ENCODE results near the gene TBCE. TPM values are rescaled to one million over a fixed set of nuclear protein-coding genes. Genes with fewer than 3 reads are reported as not detected.
A peak's percentile ranks its signal among the peaks of the same experiment; 100 is the strongest.
"Not testable (repeated sequence)": the region's sequence is repeated elsewhere in the genome, so short reads cannot be mapped to it uniquely, and the experiment has no call there.

The TBCE gene
- total RNA-seq, 1 donor from 2014 or later = 17.9 TPM

GRCh38 chr1:235357485-235358373 is 9.5 kb upstream of the TBCE start:
- no peak for ATAC-seq

DNA sequence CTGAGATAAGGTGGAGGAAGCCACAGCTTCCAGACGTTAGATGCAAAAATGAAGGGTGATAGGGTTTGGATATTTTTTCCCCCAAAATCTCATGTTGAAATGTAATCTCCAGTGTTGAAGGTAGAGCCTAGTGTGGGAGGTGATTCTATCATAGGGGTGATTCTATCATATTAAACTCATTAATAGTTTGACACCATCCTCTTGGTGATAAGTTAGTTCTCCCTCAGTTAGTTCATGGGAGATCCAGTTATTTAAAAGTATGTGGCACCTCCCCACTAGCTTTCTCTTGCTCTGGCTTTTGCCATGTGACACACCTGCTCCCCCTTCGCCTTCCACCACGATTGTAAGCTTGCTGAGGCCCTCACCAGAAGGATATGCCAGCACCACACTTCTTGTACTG is 8.3 kb upstream of the TBCE start:
- ATAC-seq = no peak

- ATAC-seq = not testable (repeated sequence)
Measured at GRCh38 chr1:235364189-235364588, 3.0 kb upstream of the TBCE start.

- ATAC-seq = no peak
Measured at GRCh38 chr1:235366286-235366685, 941 bp upstream of the TBCE start.

DNA sequence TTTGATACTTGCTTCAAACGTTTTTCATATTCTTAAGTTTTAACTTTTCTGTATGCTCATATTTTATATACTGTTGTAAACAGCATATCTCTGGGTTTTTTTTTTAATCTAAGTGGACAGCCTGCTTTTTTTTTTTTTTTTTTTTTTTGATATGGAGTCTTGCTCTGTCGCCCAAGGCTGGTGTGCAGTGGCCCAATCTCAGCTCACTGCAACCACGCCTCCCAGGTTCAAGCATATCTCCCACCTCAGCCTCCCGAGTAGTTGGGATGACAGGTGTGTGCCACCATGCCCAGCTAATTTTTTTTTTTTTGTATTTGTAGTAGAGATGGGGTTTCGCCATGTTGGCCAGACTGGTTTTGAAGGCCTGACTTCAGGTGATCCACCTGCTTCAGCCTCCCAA is 1.2 kb downstream of the TBCE start:
- ATAC-seq = no peak

DNA sequence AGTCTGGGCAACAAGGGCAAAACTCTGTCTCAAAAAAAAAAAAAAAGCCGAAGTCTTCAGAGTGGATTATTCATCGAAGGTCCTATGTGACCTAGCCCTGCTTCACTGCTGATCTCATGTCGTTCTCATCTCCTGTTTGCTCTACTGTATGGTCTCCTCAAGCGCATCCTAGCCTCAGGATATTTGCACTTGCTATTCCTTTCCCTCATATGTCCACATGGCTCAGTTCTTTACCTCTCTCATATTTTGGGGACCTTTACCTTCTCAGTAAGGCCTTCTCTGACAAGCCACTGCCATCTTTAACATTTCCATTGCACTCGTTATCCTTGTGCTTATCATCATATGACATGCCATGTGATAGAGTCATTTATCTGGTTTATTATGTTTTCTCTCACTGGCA is 2.6 kb downstream of the TBCE start:
- no peak for ATAC-seq

- no peak for ATAC-seq
Measured at GRCh38 chr1:235375919-235376605, 8.8 kb downstream of the TBCE start.

- not testable (repeated sequence) for ATAC-seq
Measured at GRCh38 chr1:235378134-235378735, 11.0 kb downstream of the TBCE start.

DNA sequence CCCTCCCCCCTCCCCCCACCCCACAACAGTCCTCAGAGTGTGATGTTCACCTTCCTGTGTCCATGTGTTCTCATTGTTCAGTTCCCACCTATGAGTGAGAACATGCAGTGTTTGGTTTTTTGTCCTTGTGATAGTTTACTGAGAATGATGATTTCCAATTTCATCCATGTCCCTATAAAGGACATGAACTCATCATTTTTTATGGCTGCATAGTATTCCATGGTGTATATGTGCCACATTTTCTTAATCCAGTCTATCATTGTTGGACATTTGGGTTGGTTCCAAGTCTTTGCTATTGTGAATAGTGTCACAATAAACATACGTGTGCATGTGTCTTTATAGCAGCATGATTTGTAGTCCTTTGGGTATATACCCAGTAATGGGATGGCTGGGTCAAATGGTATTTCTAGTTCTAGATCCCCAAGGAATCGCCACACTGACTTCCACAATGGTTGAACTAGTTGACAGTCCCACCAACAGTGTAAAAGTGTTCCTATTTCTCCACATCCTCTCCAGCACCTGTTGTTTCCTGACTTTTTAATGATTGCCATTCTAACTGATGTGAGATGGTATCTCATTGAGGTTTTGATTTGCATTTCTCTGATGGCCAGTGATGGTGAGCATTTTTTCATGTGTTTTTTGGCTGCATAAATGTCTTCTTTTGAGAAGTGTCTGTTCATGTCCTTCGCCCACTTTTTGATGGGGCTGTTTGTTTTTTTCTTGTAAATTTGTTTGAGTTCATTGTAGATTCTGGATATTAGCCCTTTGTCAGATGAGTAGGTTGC is 14.9 kb downstream of the TBCE start:
- ATAC-seq = not testable (repeated sequence)

DNA sequence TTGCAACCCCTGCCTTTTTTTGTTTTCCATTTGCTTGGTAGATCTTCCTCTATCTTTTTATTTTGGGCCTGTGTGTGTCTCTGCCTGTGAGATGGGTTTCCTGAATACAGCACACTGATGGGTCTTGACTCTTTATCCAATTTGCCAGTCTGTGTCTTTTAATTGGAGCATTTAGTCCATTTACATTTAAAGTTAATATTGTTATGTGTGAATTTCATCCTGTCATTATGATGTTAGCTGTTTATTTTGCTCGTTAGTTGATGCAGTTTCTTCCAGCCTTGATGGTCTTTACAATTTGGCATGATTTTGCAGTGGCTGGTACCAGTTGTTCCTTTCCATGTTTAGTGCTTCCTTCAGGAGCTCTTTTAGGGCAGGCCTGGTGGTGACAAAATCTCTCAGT is 18.4 kb downstream of the TBCE start:
- not testable (repeated sequence) for ATAC-seq

- ATAC-seq = no peak
Measured at GRCh38 chr1:235391874-235392273, 24.6 kb downstream of the TBCE start.

DNA sequence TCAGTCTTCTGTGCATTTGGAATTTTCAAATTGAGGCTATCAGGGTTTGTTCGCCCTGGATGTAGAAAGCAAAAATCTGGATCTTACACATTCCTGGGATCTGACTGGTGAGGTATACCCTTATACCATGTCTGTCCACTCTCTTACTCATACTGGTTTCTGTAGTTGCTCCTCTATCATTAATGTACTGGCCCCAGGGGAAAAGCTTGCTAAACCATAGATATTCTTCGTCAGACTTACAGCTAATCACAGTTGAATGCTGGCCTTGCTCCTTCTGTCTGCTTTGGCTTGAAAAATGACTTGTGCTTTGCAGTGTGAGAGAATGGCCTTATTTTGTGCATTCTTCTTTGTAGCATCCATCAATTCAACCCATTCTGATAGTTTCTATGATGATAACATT is 30.5 kb downstream of the TBCE start:
- peak; percentile 67 for ATAC-seq

GRCh38 chr1:235399661-235400060 is 32.4 kb downstream of the TBCE start:
- no peak for ATAC-seq

DNA sequence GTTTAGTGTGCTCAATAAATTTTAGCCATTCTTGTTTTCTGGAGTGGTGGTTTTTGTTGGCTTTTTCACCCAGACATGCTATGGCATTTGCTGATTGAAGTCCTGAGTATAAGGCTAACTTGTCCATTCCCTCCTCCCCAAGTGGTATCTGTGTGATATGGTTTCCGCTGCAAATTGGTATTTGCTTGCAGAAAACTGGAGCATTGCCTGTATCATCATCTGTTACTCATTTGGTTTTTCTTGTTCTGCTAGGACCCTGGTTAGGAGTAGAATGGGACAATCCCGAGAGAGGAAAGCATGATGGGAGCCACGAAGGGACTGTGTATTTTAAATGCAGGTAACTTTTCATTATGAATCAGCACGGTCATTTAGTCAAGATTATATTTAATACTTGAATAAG is 34.0 kb downstream of the TBCE start:
- no peak for ATAC-seq

- no peak for ATAC-seq
Measured at GRCh38 chr1:235402457-235403200, 35.4 kb downstream of the TBCE start.

- peak; percentile 73 for ATAC-seq
Measured at GRCh38 chr1:235403593-235403992, 36.4 kb downstream of the TBCE start.

DNA sequence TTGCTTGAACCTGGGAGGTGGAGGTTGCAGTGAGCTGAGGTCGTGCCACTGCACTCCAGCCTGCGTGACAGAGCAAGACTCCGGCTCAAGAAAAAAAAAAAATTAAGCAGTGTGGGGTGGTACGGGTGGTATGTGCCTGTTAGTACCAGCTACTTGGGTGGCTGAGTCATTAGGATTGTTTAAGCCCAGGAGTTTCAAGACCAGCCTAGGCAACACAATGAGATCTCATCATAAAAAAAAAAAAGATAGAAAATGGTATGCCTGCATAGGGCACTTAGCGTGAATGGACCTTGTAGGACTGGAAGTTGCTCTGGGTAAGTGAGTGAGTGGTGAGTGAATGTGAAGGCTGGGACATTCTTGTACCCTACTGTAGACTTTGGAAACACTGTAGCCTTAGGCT is 37.0 kb downstream of the TBCE start:
- peak; percentile 79 for ATAC-seq

DNA sequence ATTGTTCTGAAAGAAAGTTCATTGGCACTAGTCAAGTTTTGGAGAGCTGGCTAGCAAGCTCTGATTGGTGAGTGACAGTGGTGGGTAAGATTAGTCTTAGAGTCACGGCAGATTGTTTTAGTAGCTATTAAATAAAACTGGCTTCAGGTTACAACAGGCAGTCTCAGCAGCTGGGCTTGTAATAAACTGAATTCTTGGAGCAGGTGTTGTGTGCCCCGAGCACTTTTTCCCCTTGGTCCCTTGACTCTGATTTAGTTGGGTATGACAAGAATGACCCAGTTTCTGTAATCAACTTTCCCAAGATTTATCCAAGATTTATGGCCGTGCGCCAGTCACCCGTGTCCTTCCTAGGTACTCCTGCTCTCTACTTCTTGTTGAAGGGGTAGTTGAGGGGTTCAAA is 40.2 kb downstream of the TBCE start:
- ATAC-seq = no peak

DNA sequence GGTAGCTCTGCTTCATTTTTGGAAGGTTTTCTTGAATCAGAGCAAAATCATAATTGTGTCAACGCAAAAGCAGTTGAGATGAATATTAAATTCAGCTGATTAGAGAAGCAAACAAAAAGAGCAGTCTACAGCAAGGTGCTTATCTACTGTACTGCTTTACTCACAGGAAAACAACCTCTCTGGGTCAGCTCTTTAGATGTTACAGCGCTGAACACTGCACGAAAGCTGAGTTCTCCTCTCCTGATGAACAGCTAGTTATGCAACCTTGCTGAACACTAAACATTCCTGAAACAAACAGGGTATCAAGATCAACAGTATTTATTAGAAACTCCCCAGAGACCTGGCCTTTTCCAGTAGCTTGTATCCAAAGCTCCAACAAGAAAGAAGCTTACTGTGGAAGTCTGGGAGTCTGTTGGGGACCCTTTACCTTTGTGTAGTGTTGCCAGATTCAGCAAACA is 41.3 kb downstream of the TBCE start:
- no peak for ATAC-seq

- no peak for ATAC-seq
Measured at GRCh38 chr1:235409042-235409820, 42.0 kb downstream of the TBCE start.

DNA sequence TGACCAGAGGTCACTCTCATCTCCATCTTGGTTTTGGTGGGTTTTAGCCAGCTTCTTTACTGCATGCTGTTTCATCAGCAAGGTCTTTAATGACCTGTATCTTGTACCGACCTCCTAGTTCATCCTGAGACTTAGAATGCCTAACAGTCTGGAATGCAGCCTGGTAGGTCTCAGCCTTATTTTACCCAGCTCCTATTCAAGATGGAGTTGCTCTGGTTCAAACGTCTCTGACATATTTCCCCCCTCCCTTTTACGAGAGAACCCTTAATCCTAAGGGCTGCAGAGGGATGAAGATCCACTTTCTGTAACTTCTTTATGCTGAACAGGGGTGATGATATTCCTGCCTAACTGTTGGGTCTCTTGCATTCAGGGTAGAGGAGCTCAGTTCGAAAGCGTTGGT is 43.2 kb downstream of the TBCE start:
- no peak for ATAC-seq
